A549 (cell line): ENCODE measurements around the gene RAB11FIP4. TPM values are rescaled to one million over a fixed set of nuclear protein-coding genes. Genes with fewer than 3 reads are reported as not detected.

Experiments used
- ATAC-seq, 2 experiments: fragments of 200-7000 bp in 1 of 2; fragments of >200 bp in 1 of 2; cut with Nextera tagmentation in 1 of 2; cut with Tn5 transposase in 1 of 2; 3 replicates each; pipeline versions ENCODE4 v1.8.0 to v1.9.1; 2018 to 2020; ENCODE audit warnings: mild to moderate bottlenecking in 1 of 2, moderate library complexity in 1 of 2
- CTCF ChIA-PET: fragments of 300-600 bp; sonication (Branson Sonifier 250); formaldehyde crosslinking; extraction: SDS; loops from one replicate; lab custom pipeline; 2021; ENCODE audit warnings: antibody characterized with exemption, inconsistent platforms; lab: Yijun Ruan, JAX
- POLR2A ChIA-PET: fragments of 350-600 bp; formaldehyde crosslinking; extraction: SDS; loops from one replicate; lab custom pipeline; 2021; ENCODE audit warnings: antibody characterized with exemption, inconsistent platforms; lab: Yijun Ruan, JAX
- DNase-seq, 2 experiments: peaks; one replicate each; pipeline versions ENCODE4 v3.0.0 to v3.0.0-alpha.2; 2011 to 2016; ENCODE audit warnings: low read depth in 1 of 2, low spot score in 1 of 2
- FAIRE-seq: peaks from 2 replicates; lab custom pipeline; 2011; peaks lifted over from hg19 to GRCh38; lab: Jason Lieb, UNC
- H3K27ac ChIP-seq, 2 experiments: fragments of >200 bp; sonication (Bioruptor Twin); formaldehyde crosslinking; 3 replicates each; pipeline ENCODE4 v1.5.1; 2016 to 2017
- H3K4me1 ChIP-seq: fragments of >200 bp; sonication (Bioruptor Twin); formaldehyde crosslinking; 3 replicates; pipeline ENCODE4 v1.6.1; 2016
- H3K4me2 ChIP-seq: fragments of >200 bp; sonication (Bioruptor Twin); formaldehyde crosslinking; 3 replicates; pipeline ENCODE4 v1.6.1; 2016
- H3K4me3 ChIP-seq: fragments of >200 bp; sonication (Bioruptor Twin); formaldehyde crosslinking; 3 replicates; pipeline ENCODE4 v1.5.1; 2016
- H3K9me3 ChIP-seq: fragments of >200 bp; sonication (Bioruptor Twin); formaldehyde crosslinking; 3 replicates; pipeline ENCODE4 v1.6.1; 2016
- CBX2 ChIP-seq: fragments of 200-600 bp; sonication (generic); IDR thresholded peaks from 2 replicates; pipeline ENCODE4 v1.6.1; 2016; ENCODE audit warnings: low read depth, mild to moderate bottlenecking, borderline replicate concordance
- CTCF ChIP-seq: fragments of >200 bp; sonication (Bioruptor Twin); formaldehyde crosslinking; IDR thresholded peaks from 3 replicates; pipeline ENCODE4 v1.5.1; 2016
- EHMT2 ChIP-seq: fragments of 200-600 bp; sonication (generic); IDR thresholded peaks from 2 replicates; pipeline ENCODE4 v1.6.1; 2016; ENCODE audit warnings: antibody characterized with exemption, low read depth, mild to moderate bottlenecking, moderate library complexity
- ELK1 ChIP-seq: fragments of 150-350 bp; IDR thresholded peaks from 2 replicates; pipeline ENCODE4 v1.6.1; 2014; ENCODE audit warnings: low read depth, mild to moderate bottlenecking, low read length
- EP300 ChIP-seq, 2 experiments: fragments of >200 bp; sonication (Bioruptor Twin); formaldehyde crosslinking; IDR thresholded peaks; 2 replicates in 1 of 2; 3 replicates in 1 of 2; pipeline ENCODE4 v1.6.1; 2016 to 2017
- ESRRA ChIP-seq: fragments of 150-350 bp; IDR thresholded peaks from 2 replicates; pipeline ENCODE4 v1.6.1; 2014; ENCODE audit warnings: mild to moderate bottlenecking, low read length, borderline replicate concordance
- FOXS1 ChIP-seq: fragments of 250-450 bp; sonication (Bioruptor Pico); IDR thresholded peaks from 2 replicates; pipeline ENCODE4 v1.5.0; 2020; ENCODE audit warnings: mild to moderate bottlenecking, moderate library complexity
- GATA3 ChIP-seq: IDR thresholded peaks from 2 replicates; pipeline ENCODE4 v1.6.1; 2012; ENCODE audit warnings: borderline replicate concordance
- HDAC2 ChIP-seq: fragments of 200-600 bp; sonication (generic); IDR thresholded peaks from 2 replicates; pipeline ENCODE4 v1.6.1; 2016
- HEYL ChIP-seq: fragments of 250-450 bp; sonication (Bioruptor Pico); IDR thresholded peaks from 2 replicates; pipeline ENCODE4 v1.8.0; 2021; ENCODE audit warnings: mild to moderate bottlenecking, moderate library complexity
- HOXB13 ChIP-seq: fragments of 250-450 bp; sonication (Bioruptor Pico); IDR thresholded peaks from 2 replicates; pipeline ENCODE4 v1.5.0; 2020; ENCODE audit warnings: low read depth, mild to moderate bottlenecking, moderate library complexity
- JUN ChIP-seq, 2 experiments: fragments of >200 bp; sonication (Bioruptor Twin); formaldehyde crosslinking; IDR thresholded peaks; 2 replicates in 1 of 2; 3 replicates in 1 of 2; pipeline ENCODE4 v1.6.1; 2016 to 2017
- NR3C1 ChIP-seq: fragments of >200 bp; sonication (Bioruptor Twin); formaldehyde crosslinking; IDR thresholded peaks from 3 replicates; pipeline ENCODE4 v1.6.1; 2017
- PBX3 ChIP-seq: IDR thresholded peaks from 2 replicates; pipeline ENCODE4 v1.6.1; 2012
- RARB ChIP-seq: fragments of 250-450 bp; sonication (Bioruptor Pico); IDR thresholded peaks from 2 replicates; pipeline ENCODE4 v1.8.0; 2021; ENCODE audit warnings: mild to moderate bottlenecking, moderate library complexity
- RFX5 ChIP-seq: fragments of 450-650 bp; IDR thresholded peaks from 2 replicates; pipeline ENCODE4 v1.7.1; 2014; ENCODE audit warnings: antibody characterized with exemption, mild to moderate bottlenecking, moderate library complexity
- ZNF302 ChIP-seq: fragments of 250-450 bp; sonication (Bioruptor Pico); IDR thresholded peaks from 2 replicates; pipeline ENCODE4 v1.9.0; 2021; ENCODE audit warnings: inconsistent platforms, mild to moderate bottlenecking, moderate library complexity
- WGBS: methylation state at CpG from one replicate; pipeline ENCODE4 v1.1.6; 2017; ENCODE audit errors: missing lambda C conversion rate; 5-methylcytosine and 5-hydroxymethylcytosine counted together
- polyA plus RNA-seq, 4 experiments: library from polyadenylated mRNA; depleted of rRNA in 3 of 4; stranded (reverse); fragments of >200 nt; fragmentation: RNase III in 1 of 4; extraction: RNeasy Plus Mini Kit Qiagen cat#74134 plus additional on column Dnase treatment in 1 of 4; gene quantifications; 2 replicates in 3 of 4; 3 replicates in 1 of 4; pipeline ENCODE4 v1.2.3, GENCODE V29; 2011 to 2017

RAB11FIP4 gene
- polyA plus RNA-seq, 2 of the 4 experiments (the other 2 are of a cell fraction): 1.9 to 3.5 TPM

GRCh38 chr17:31527606-31528005 is 136.1 kb downstream of the RAB11FIP4 start:
- ATAC-seq: no peak
- H3K4me3 ChIP-seq: no peak overlapping the region
- H3K4me1 ChIP-seq: no peaks in the 10 kb centered on the region
- ChIA-PET POLR2A (no interaction called here), CTCF (interaction anchor here (0.6 to 13.0 kb wide), 18 partner anchors 5 to 1132 kb away, joined by 3 to 490 read pairs (median 4); partner anchors contain the start of genes RAB11FIP4 and UTP6)
- FAIRE-seq: no peak
- no peak for TF ChIP-seq CBX2
- no peak for TF ChIP-seq ELK1
- no peaks in the 10 kb centered on the region for H3K9me3 ChIP-seq
- DNase-seq: no peak
- WGBS: 66% methylated on average over 5 of the region's 5 CpGs
- H3K27ac ChIP-seq: no peak overlapping the region
- H3K4me2 ChIP-seq: no peak overlapping the region

DNA sequence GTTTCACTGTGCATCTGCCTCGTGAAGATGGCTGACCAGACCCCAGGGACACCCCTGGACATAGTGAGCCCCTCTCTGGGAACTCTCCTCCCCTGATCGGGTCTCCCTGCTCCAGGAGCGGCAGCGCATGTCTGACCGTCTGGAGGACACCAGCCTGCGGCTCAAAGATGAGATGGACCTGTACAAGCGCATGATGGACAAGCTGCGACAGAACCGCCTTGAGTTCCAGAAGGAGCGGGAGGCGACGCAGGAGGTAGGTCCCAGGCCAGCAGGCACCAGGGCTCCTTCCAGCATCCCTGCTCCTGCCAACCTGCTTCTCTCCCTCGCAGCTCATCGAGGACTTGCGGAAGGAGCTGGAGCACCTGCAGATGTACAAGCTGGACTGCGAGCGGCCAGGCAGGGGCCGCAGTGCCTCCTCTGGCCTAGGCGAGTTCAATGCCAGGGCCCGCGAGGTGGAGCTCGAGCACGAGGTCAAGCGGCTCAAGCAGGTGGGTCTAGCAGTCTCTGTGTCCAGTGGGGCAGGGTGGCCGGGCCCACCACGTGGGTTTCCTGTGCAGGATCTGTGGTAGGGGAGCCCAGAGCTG is 136.9 kb downstream of the RAB11FIP4 start:
- H3K4me1 ChIP-seq: peaks cover 3% of the 10 kb centered on the region
- H3K4me2 ChIP-seq: no peak overlapping the region
- no peak overlapping the region for H3K4me3 ChIP-seq
- no peak for DNase-seq
- FAIRE-seq: no peak
- no peak overlapping the region for H3K27ac ChIP-seq
- CTCF ChIA-PET: interaction anchor here (0.5 to 13.0 kb wide), 17 partner anchors 10 to 373 kb away, joined by 3 to 490 read pairs (median 4); partner anchors contain the start of genes RAB11FIP4 and UTP6
- ATAC-seq: no peak
- no peaks in the 10 kb centered on the region for H3K9me3 ChIP-seq
- TF ChIP-seq HEYL (CRISPR knock-in tag): no peak
- TF ChIP-seq GATA3: no peak
- no peak for TF ChIP-seq ELK1
- no peak for TF ChIP-seq ESRRA
- TF ChIP-seq EHMT2: no peak
- no peak for TF ChIP-seq JUN (IDR thresholded peaks at IDR 0.05)
- no peak for TF ChIP-seq PBX3
- TF ChIP-seq EP300 (IDR thresholded peaks at IDR 0.05): no peak
- no peak for TF ChIP-seq RARB
- no peak for TF ChIP-seq RFX5
- TF ChIP-seq NR3C1: no peak
- no peak for TF ChIP-seq ZNF302
- TF ChIP-seq HOXB13 (CRISPR knock-in tag): no peak
- no peak for TF ChIP-seq FOXS1 (CRISPR knock-in tag)
- POLR2A ChIA-PET: no interaction called here
- WGBS: 81% methylated on average over 26 of the region's 26 CpGs

DNA sequence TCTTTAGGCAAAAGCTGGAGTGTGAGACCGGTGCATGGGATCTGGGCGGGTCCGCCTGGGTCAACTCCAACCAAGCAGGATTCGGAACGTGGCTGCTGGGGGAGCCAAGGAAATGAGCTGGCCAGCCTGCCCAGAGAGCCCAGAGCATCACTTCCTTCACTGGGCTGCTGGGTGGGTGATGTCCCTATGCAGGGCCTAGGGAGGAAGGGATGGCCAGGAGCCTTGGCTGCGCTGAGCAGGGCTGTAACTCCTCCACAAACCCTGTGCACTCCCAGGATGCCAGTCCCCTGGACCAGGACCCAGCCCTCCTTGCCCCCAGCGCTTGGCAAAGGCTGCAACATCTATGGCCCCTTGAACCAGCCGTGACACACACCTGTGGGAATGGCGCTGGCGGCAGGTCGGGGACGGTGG is 138.4 kb downstream of the RAB11FIP4 start:
- Histone ChIP-seq H3K4me3 (no peak overlapping the region), H3K27ac (no peak overlapping the region), H3K9me3 (no peaks in the 10 kb centered on the region), H3K4me1 (peaks cover 7% of the 10 kb centered on the region), H3K4me2 (no peak overlapping the region)
- no peak for DNase-seq
- ChIA-PET POLR2A (no interaction called here), CTCF (interaction anchor here (1.2 to 13.0 kb wide), 5 partner anchors 6 to 312 kb away, joined by 5 to 490 read pairs (median 127); partner anchors contain the start of gene RAB11FIP4)
- ATAC-seq: no peak
- FAIRE-seq: no peak
- 73% methylated on average over 10 of the region's 12 CpGs for WGBS
- TF ChIP-seq HDAC2 (no peak), EHMT2 (no peak), EP300 (IDR thresholded peaks at IDR 0.05) (no peak), CTCF (no peak)
- TF ChIP-seq, all 56 proteins: peak for 0
